Lung (tissue), 12 donors: Measurements from ENCODE around the gene CCDC33. TPM values are rescaled to one million over a fixed set of nuclear protein-coding genes. Genes with fewer than 3 reads are reported as not detected.

Experiments used
- ATAC-seq: fragments of 200-7000 bp; cut with Tn5 transposase; one replicate; pipeline ENCODE4 v1.9.1; 2020; ENCODE audit warnings: moderate number of reproducible peaks; ENCODE audit not compliant: insufficient read depth, low FRiP score
- DNase-seq, 3 donors: peaks; one replicate each; pipeline ENCODE4 v3.0.0-alpha.2; 2013 to 2017
- H3K27ac ChIP-seq, 2 donors: one replicate each; pipeline ENCODE4 v1.5.1; 2013; ENCODE audit warnings: mild to moderate bottlenecking in 2 of 2, moderate library complexity in 2 of 2, control low read depth in 1 of 2, inconsistent platforms in 1 of 2, low read depth in 1 of 2, low read length in 1 of 2
- H3K27me3 ChIP-seq, 3 donors: one replicate each; pipeline ENCODE4 v1.5.1; 2013; ENCODE audit warnings: low read length in 2 of 3; ENCODE audit not compliant: control insufficient read depth in 3 of 3, insufficient read depth in 3 of 3
- H3K36me3 ChIP-seq, 4 donors: one replicate each; pipeline ENCODE4 v1.5.1; 2013; ENCODE audit warnings: low read length in 4 of 4, mild to moderate bottlenecking in 1 of 4, moderate library complexity in 1 of 4; ENCODE audit not compliant: control insufficient read depth in 4 of 4, insufficient read depth in 4 of 4
- H3K4me1 ChIP-seq, 5 donors: one replicate each; pipeline ENCODE4 v1.5.1; 2013; ENCODE audit warnings: low read length in 5 of 5, mild to moderate bottlenecking in 2 of 5, moderate library complexity in 1 of 5; ENCODE audit not compliant: control insufficient read depth in 5 of 5, insufficient read depth in 5 of 5
- H3K4me3 ChIP-seq: one replicate; pipeline ENCODE4 v1.5.1; 2013; ENCODE audit warnings: mild to moderate bottlenecking, control low read depth, moderate library complexity
- H3K9ac ChIP-seq, 2 donors: one replicate each; pipeline ENCODE4 v1.5.1; 2013; ENCODE audit warnings: low read length in 2 of 2, control low read depth in 1 of 2; ENCODE audit not compliant: insufficient read depth in 1 of 2
- H3K9me3 ChIP-seq, 4 donors: one replicate each; pipeline ENCODE4 v1.5.1; 2013; ENCODE audit warnings: low read length in 3 of 4, mild to moderate bottlenecking in 1 of 4, moderate library complexity in 1 of 4; ENCODE audit not compliant: control insufficient read depth in 4 of 4, insufficient read depth in 3 of 4
- WGBS, 2 donors: extraction: QIAGEN DNeasy Blood & Tissue Kit; methylation state at CpG; one replicate each; pipeline ENCODE4 v1.1.7; 2013; 5-methylcytosine and 5-hydroxymethylcytosine counted together
- polyA plus RNA-seq, 2 donors: library from polyadenylated mRNA; stranded (reverse); fragments of 200-250 nt; gene quantifications; one replicate each; pipeline ENCODE4 v1.2.1, GENCODE V29; 2013
- total RNA-seq, 2 donors: library from RNA; depleted of rRNA in 1 of 2; stranded (reverse); fragments of >200 nt in 1 of 2; gene quantifications; one replicate each; pipeline ENCODE4 v1.2.1, GENCODE V29; 2014 to 2021
- TF ChIP-seq, protein P1 (sequence below): IDR thresholded peaks from 2 replicates; pipeline ENCODE4 v1.5.1; 2012; ENCODE audit warnings: mild to moderate bottlenecking; ENCODE audit errors: control extremely low read depth, extremely low read depth
- donor health status: control.
- donor health status: control.
- donor health status: Bipolar disorder and iron deficiency.
- donor health status: healthy.
- donor health status: DM: yes; HTN: yes; CAD: no.

Gene CCDC33
- total and polyA plus RNA-seq, 4 donors, result 4.3 to 14.1 (median 9.1) TPM

DNA sequence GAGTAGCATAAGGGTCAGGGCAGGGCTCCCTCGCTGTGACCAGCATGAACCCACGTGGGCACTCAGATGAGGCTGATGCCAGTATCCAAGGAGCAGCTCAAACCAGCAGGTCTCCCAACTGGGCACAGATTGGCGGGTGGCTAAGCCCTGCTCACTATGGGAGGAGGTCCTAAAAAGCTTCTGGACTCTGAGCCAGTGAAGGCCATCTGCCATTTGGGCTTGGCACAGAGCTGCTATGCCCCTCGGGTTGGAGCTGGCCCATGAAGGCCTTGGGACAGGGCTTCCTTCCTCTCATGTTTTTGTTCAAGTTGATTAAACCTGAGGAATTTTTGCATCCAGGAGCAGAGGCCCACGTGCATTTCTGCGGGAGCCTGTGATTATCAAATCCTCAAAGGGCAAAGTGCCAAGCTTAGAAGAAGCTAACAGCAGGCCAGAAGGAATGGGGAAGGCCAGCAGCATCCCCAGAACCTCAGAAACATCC is 29.3 kb upstream of the CCDC33 start:
- no peak for ATAC-seq
- H3K9me3 ChIP-seq, result no peaks in the 10 kb centered on the region
- H3K36me3 ChIP-seq, result no peaks in the 10 kb centered on the region
- WGBS, 2 donors, result 65 to 78% methylated on average over 6 of the region's 6 CpGs
- H3K4me1 ChIP-seq, result peaks cover 0 to 62% (median 0%) of the 10 kb centered on the region in 5 donors
- no peak overlapping the region for H3K9ac ChIP-seq
- TF ChIP-seq, protein P1, sequence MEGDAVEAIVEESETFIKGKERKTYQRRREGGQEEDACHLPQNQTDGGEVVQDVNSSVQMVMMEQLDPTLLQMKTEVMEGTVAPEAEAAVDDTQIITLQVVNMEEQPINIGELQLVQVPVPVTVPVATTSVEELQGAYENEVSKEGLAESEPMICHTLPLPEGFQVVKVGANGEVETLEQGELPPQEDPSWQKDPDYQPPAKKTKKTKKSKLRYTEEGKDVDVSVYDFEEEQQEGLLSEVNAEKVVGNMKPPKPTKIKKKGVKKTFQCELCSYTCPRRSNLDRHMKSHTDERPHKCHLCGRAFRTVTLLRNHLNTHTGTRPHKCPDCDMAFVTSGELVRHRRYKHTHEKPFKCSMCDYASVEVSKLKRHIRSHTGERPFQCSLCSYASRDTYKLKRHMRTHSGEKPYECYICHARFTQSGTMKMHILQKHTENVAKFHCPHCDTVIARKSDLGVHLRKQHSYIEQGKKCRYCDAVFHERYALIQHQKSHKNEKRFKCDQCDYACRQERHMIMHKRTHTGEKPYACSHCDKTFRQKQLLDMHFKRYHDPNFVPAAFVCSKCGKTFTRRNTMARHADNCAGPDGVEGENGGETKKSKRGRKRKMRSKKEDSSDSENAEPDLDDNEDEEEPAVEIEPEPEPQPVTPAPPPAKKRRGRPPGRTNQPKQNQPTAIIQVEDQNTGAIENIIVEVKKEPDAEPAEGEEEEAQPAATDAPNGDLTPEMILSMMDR, result no peak
- no peak overlapping the region for H3K4me3 ChIP-seq
- no peak overlapping the region for H3K27ac ChIP-seq
- DNase-seq, result no peak
- no peaks in the 10 kb centered on the region for H3K27me3 ChIP-seq

DNA sequence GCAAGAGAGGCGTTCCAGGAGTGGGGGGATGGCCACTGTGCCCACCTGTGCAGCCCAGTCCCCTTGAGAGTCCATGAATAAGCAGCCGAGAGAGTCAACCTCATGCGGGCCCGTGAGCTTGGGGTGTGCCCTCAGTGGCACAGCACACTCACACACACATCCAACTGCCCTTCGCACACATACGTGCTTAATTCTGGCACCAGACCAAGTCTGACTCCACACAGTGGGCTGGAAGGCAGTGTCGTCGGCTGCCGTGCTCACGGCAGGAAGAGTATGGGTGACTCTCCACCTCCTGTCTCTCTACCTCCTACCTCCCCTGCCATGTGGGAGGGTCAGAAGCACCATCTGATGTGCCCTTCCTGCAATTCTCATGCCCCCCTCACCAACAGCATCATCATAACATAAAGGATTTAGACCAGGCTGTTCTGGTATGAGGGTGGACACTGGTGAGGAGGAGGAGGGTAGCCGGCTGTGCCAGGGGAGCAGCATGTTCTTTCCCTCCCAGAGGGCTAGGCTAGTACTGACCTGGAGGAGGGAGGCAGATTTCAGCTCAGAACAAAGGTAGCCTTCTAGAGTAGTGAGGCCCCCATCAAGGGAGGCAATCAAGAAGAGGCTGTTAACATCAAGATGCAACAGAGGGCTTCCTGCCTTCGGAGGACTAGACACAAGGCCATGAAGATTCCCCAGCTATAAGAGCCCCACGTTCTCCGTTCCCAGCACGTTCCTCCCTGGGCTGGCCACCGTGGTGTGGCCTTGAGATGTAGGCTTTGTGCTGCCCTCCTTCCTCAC is 28.3 kb upstream of the CCDC33 start:
- Histone ChIP-seq H3K4me3 (no peak overlapping the region), H3K9ac (no peak overlapping the region), H3K36me3 (no peaks in the 10 kb centered on the region), H3K9me3 (no peaks in the 10 kb centered on the region), H3K27ac (no peak overlapping the region), H3K4me1 (peaks cover 0 to 52% (median 0%) of the 10 kb centered on the region in 5 donors), H3K27me3 (no peaks in the 10 kb centered on the region)
- TF ChIP-seq, protein P1, result no peak
- WGBS, 2 donors, result 71 to 77% methylated on average over 16 of the region's 16 CpGs
- DNase-seq (no peak), ATAC-seq (no peak)

DNA sequence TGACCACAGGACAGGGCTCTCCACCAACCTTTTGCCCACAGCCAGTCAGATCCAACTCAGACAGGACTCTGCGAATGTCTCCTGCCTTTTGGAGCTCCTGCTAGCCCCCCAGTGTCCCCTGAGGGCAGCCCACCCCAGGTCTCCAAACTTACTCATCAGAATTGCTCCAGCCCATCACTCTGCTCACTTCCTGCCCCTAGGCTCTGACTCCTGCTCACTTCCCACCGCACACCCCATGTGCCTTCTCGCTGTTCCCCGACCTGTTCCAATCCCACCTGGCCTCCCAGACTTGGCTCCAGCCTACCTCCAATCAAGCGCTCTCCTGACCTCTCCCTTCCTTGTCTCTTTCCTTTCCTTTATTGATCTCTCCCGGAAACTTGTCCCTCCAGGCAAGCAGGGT is 27.6 kb upstream of the CCDC33 start:
- TF ChIP-seq, protein P1, result no peak
- Histone ChIP-seq H3K9ac (no peak overlapping the region), H3K27ac (no peak overlapping the region), H3K36me3 (no peaks in the 10 kb centered on the region), H3K4me3 (no peak overlapping the region), H3K4me1 (peaks cover 0 to 47% (median 0%) of the 10 kb centered on the region in 5 donors), H3K9me3 (no peaks in the 10 kb centered on the region), H3K27me3 (no peaks in the 10 kb centered on the region)
- no peak for ATAC-seq
- DNase-seq, result no peak
- WGBS, 2 donors, result 75 to 91% methylated on average over 6 of the region's 6 CpGs
